Effector CD8-positive, alpha-beta T cell (primary cell): Measurements from ENCODE around the gene DACH1.

Experiments
- DNase-seq: peaks from one replicate; lab custom pipeline; 2025; lab: John Stamatoyannopoulos, UW

DACH1 gene

GRCh38 chr13:71395053-71395452 lies 472.0 kb downstream of the DACH1 start:
- DNase-seq: no peak

GRCh38 chr13:71394176-71394575 lies 472.8 kb downstream of the DACH1 start:
- DNase-seq: no peak
